Activated CD8-positive, alpha-beta T cell treated with anti-CD3 and anti-CD28 coated beads for 36 hours (primary cell): ENCODE measurements around the gene PYGM. TPM values are rescaled to one million over a fixed set of nuclear protein-coding genes. Genes with fewer than 3 reads are reported as not detected.

Experiments used
- ATAC-seq: fragments of 200-7000 bp; cut with Tn5 transposase; one replicate; pipeline ENCODE4 v1.10.0; 2021; ENCODE audit warnings: mild to moderate bottlenecking, moderate library complexity
- CTCF ChIA-PET: fragments of 350-600 bp; sonication (Branson Sonifier 250); formaldehyde crosslinking; loops from one replicate; lab custom pipeline; 2021; ENCODE audit warnings: antibody characterized with exemption; lab: Charles Lee
- POLR2A ChIA-PET: fragments of 350-600 bp; sonication (Branson Sonifier 250); formaldehyde crosslinking; loops from one replicate; lab custom pipeline; 2021; ENCODE audit warnings: antibody characterized with exemption; lab: Charles Lee
- DNase-seq: peaks from one replicate; pipeline ENCODE4 v3.0.0-alpha.2; 2020
- H3K27ac Mint-ChIP-seq: one replicate; pipeline ENCODE4 v1.8.0; 2021; ENCODE audit warnings: mild to moderate bottlenecking, mixed read lengths
- H3K27me3 Mint-ChIP-seq: one replicate; pipeline ENCODE4 v1.8.0; 2021; ENCODE audit warnings: mixed read lengths
- H3K36me3 Mint-ChIP-seq: one replicate; pipeline ENCODE4 v1.8.0; 2021; ENCODE audit warnings: low read depth, mixed read lengths
- H3K4me1 Mint-ChIP-seq: one replicate; pipeline ENCODE4 v1.8.0; 2021; ENCODE audit warnings: low read depth, mixed read lengths
- H3K4me3 Mint-ChIP-seq: one replicate; pipeline ENCODE4 v1.8.0; 2021; ENCODE audit warnings: mild to moderate bottlenecking, moderate library complexity, mixed read lengths
- H3K9me3 Mint-ChIP-seq: one replicate; pipeline ENCODE4 v1.8.0; 2021; ENCODE audit warnings: mixed read lengths
- intact Hi-C: fragments of 100-400 bp; cut with micrococcal nuclease; formaldehyde crosslinking; loops from one replicate; pipeline ENCODE4 v1.10.0; 2022
- total RNA-seq, 2 experiments: library from RNA; stranded (reverse); gene quantifications; one replicate each; pipeline ENCODE4 v1.2.3, GENCODE V29; 2021
- TF ChIP-seq, protein P1 (sequence below): fragments of 200-600 bp; IDR thresholded peaks from one replicate; pipeline ENCODE4 v1.8.0; 2022; ENCODE audit warnings: antibody characterized with exemption, mild to moderate bottlenecking

PYGM gene
- total RNA-seq, 2 experiments from 2014 or later = 1.2 to 3.3 TPM

GRCh38 chr11:64759131-64759721, 548 bp downstream of the PYGM start:
- TF ChIP-seq, protein P1, sequence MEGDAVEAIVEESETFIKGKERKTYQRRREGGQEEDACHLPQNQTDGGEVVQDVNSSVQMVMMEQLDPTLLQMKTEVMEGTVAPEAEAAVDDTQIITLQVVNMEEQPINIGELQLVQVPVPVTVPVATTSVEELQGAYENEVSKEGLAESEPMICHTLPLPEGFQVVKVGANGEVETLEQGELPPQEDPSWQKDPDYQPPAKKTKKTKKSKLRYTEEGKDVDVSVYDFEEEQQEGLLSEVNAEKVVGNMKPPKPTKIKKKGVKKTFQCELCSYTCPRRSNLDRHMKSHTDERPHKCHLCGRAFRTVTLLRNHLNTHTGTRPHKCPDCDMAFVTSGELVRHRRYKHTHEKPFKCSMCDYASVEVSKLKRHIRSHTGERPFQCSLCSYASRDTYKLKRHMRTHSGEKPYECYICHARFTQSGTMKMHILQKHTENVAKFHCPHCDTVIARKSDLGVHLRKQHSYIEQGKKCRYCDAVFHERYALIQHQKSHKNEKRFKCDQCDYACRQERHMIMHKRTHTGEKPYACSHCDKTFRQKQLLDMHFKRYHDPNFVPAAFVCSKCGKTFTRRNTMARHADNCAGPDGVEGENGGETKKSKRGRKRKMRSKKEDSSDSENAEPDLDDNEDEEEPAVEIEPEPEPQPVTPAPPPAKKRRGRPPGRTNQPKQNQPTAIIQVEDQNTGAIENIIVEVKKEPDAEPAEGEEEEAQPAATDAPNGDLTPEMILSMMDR = no peak
- ATAC-seq (no peak), DNase-seq (no peak)
- no peaks in the 10 kb centered on the region for H3K9me3 Mint-ChIP-seq
- H3K4me3 Mint-ChIP-seq = no peak overlapping the region
- ChIA-PET POLR2A (interaction anchor here (1.4 to 24.1 kb wide), 3 partner anchors 11 to 116 kb away, joined by 3 to 331 read pairs (median 308); partner anchors contain the start of genes RASGRP2 and SF1), CTCF (interaction anchor here (1.0 to 1.9 kb wide), 5 partner anchors 9 to 23 kb away, joined by 3 to 7 read pairs (median 4); partner anchors contain the start of gene RASGRP2)
- H3K27ac Mint-ChIP-seq = no peak overlapping the region
- H3K27me3 Mint-ChIP-seq = no peaks in the 10 kb centered on the region
- peaks cover 40% of the 10 kb centered on the region for H3K4me1 Mint-ChIP-seq
- intact Hi-C loops = no loop called here
- H3K36me3 Mint-ChIP-seq = peaks cover 19% of the 10 kb centered on the region

DNA sequence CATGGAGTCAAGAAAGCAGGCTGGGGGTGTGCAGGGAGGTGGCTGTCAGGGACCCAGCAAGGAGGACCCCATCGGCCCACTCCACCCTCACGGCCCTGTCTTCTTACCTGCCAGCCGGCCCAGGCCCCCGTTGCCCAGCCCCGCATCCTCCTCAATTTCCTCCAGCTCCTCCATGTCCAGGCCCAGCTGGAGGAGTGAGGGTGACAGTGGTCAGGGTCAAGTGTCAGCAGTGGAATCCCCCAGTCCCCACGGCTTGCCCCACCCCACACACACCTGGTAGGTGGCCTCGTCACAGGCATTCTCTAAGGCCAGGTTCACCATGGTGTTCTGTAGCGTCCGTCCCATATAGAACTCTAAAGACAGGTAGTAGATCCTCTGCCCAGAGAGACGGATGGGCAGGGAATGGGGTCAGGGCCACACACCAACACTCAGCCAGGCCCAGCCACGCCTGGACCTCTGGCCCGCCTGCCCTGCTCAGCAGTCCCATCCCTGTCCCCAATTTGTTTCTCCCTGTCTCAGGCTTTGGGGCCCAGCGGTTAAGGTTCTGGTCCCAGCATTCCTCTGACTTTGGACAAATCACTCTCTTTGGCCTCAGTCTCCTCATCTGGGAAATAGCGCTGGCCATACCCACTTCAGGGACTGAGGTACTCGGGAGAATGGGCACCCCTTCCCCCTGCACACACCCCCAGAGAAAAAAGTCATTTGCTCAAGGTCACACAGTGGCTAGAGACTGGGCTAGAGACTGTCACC, 1.3 kb downstream of the PYGM start:
- TF ChIP-seq, protein P1 = no peak
- ChIA-PET POLR2A (interaction anchor here (12.3 to 24.1 kb wide), 2 partner anchors 10 to 15 kb away, joined by 308 to 331 read pairs; partner anchors contain the start of genes RASGRP2 and SF1), CTCF (interaction anchor here (1.9 kb wide), 1 partner anchor 12 kb away, joined by 7 read pairs; no protein-coding TSS in a partner anchor)
- no peaks in the 10 kb centered on the region for H3K27me3 Mint-ChIP-seq
- DNase-seq (no peak), ATAC-seq (no peak)
- peaks cover 12% of the 10 kb centered on the region for H3K36me3 Mint-ChIP-seq
- no peak overlapping the region for H3K4me3 Mint-ChIP-seq
- no peak overlapping the region for H3K27ac Mint-ChIP-seq
- H3K4me1 Mint-ChIP-seq = peaks cover 33% of the 10 kb centered on the region
- no peaks in the 10 kb centered on the region for H3K9me3 Mint-ChIP-seq
- intact Hi-C loops = no loop called here

DNA sequence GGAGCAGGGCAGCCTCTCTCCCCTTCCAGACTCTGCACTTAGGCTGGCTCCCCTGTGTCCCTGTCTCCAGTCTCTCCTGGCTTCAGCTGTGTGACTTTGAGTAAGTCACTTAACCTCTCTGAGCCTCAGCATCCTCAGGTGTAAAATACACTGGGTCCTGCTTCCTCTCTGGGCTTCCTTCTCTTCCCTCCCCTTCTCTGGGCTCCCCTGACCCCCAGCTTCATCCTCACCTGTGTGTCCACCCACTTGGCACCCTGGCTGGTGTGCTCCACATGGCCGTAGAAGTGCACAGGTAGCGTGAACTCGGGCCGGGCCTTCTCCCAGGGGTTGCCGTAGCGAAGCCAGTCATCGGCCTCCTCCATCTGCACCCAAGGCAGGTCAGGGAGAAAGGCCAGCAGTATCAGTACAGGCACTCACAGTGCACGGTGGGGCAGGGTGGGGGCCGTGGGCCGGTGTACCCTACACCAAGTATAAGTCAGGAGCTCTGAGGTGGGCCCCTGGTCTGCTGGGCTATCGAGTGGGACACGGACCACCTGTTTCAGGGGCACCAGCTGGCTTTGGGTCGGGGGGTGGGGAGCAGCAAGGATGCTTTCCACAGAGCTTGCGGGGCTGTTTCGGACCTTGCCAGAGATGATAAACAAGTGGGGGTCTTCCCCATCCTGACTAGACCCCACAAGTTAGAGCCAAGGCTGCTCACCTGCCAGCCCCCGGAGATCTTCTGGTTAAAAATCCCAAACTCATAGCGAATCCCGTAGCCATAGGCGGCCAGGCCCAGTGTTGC, 2.0 kb downstream of the PYGM start:
- ATAC-seq (no peak), DNase-seq (no peak)
- TF ChIP-seq, protein P1 = no peak
- H3K27ac Mint-ChIP-seq = no peak overlapping the region
- intact Hi-C loops = no loop called here
- no peaks in the 10 kb centered on the region for H3K27me3 Mint-ChIP-seq
- H3K36me3 Mint-ChIP-seq = peaks cover 7% of the 10 kb centered on the region
- ChIA-PET CTCF (interaction anchor here (1.9 kb wide), 1 partner anchor 11 kb away, joined by 7 read pairs; no protein-coding TSS in a partner anchor), POLR2A (interaction anchor here (12.3 to 24.1 kb wide), 2 partner anchors 10 to 16 kb away, joined by 308 to 331 read pairs; partner anchors contain the start of genes RASGRP2 and SF1)
- no peaks in the 10 kb centered on the region for H3K9me3 Mint-ChIP-seq
- H3K4me3 Mint-ChIP-seq = no peak overlapping the region
- H3K4me1 Mint-ChIP-seq = peaks cover 25% of the 10 kb centered on the region

DNA sequence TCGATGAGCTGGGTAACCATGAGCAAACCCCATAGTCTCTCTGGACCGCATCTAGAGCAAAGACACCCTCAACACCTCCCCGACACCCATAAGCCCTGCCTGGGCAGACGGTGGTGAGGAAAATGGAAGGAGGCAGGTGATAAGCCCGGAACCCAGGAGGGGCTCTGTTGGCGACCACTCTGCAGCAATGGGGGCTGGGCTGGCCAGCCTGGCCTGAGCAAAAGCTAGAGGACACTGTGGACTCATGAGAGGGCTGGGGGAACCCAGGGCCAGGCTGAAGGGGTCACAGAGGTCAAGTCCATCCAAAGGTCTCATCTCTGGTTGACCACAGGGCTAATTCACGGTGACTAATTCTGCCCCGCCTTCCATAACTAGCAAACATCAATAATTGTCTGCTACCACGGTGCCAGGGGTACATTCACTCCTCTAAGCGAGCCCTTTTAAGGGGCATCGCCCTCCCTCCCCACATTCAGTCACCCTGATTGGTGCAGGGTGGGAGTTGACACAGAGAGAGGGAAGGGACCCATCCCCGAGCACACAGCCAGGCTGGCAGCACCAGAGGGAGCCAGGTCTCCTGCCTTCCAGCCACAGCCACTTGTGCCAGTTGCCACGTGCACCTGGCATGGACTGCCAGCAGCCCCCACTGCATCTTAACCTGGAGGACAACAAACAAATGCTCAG, 4.0 kb downstream of the PYGM start:
- ChIA-PET POLR2A (interaction anchor here (16.1 to 24.1 kb wide), 2 partner anchors 8 to 11 kb away, joined by 331 read pairs; partner anchors contain the start of genes PYGM, RASGRP2 and SF1), CTCF (interaction anchor here (3.0 kb wide), 1 partner anchor 12 kb away, joined by 6 read pairs; no protein-coding TSS in a partner anchor)
- ATAC-seq (no peak), DNase-seq (no peak)
- H3K27ac Mint-ChIP-seq = no peak overlapping the region
- H3K27me3 Mint-ChIP-seq = no peaks in the 10 kb centered on the region
- TF ChIP-seq, protein P1 = no peak
- H3K4me3 Mint-ChIP-seq = no peak overlapping the region
- H3K36me3 Mint-ChIP-seq = peaks cover 3% of the 10 kb centered on the region
- intact Hi-C loops = no loop called here
- H3K9me3 Mint-ChIP-seq = no peaks in the 10 kb centered on the region
- peaks cover 11% of the 10 kb centered on the region for H3K4me1 Mint-ChIP-seq
